Tongue (tissue), 2 donors: ENCODE results near the gene MCC. TPM values are rescaled to one million over a fixed set of nuclear protein-coding genes. Genes with fewer than 3 reads are reported as not detected.
A peak's percentile ranks its signal among the peaks of the same experiment; 100 is the strongest.
"Not testable (repeated sequence)": the region's sequence is repeated elsewhere in the genome, so short reads cannot be mapped to it uniquely, and the experiment has no call there.

ENCODE experiments used
- DNase-seq: peaks from one replicate; pipeline ENCODE4 v3.0.0-alpha.2; 2015
- total RNA-seq: library from RNA; depleted of rRNA; stranded (reverse); fragments of >200 nt; gene quantifications from one replicate; pipeline ENCODE4 v1.2.3, GENCODE V29; 2014

Gene MCC
- total RNA-seq, 1 donor from 2014 or later: 51.2 TPM

- DNase-seq: no peak
These were observed 66.6 kb downstream of the MCC start for GRCh38 chr5:113421693-113422092.

- DNase-seq: no peak
These were observed 82.7 kb downstream of the MCC start for GRCh38 chr5:113405530-113405929.

GRCh38 chr5:113404269-113404668 lies 84.0 kb downstream of the MCC start:
- no peak for DNase-seq

GRCh38 chr5:113397986-113398385 lies 90.3 kb downstream of the MCC start:
- DNase-seq: not testable (repeated sequence)

GRCh38 chr5:113397046-113397445 lies 91.2 kb downstream of the MCC start:
- no peak for DNase-seq

- no peak for DNase-seq
These were observed 93.6 kb downstream of the MCC start for GRCh38 chr5:113394658-113395057.

GRCh38 chr5:113390224-113390623 lies 98.0 kb downstream of the MCC start:
- DNase-seq: no peak

GRCh38 chr5:113389116-113389515 lies 99.1 kb downstream of the MCC start:
- no peak for DNase-seq

GRCh38 chr5:113387844-113388243 lies 100.4 kb downstream of the MCC start:
- DNase-seq: no peak

- DNase-seq: no peak
These were observed 103.4 kb downstream of the MCC start for GRCh38 chr5:113384782-113385285.

- no peak for DNase-seq
These were observed 105.5 kb downstream of the MCC start for GRCh38 chr5:113382731-113383130.

GRCh38 chr5:113381791-113382190 lies 106.5 kb downstream of the MCC start:
- DNase-seq: no peak

- no peak for DNase-seq
These were observed 107.4 kb downstream of the MCC start for GRCh38 chr5:113380807-113381326.

- DNase-seq: peak; percentile 32
These were observed 108.1 kb downstream of the MCC start for GRCh38 chr5:113379936-113380806.

- peak; percentile 79 for DNase-seq
These were observed 109.2 kb downstream of the MCC start for GRCh38 chr5:113378959-113379541.

- no peak for DNase-seq
These were observed 109.7 kb downstream of the MCC start for GRCh38 chr5:113378514-113378913.

GRCh38 chr5:113378081-113378480 lies 110.2 kb downstream of the MCC start:
- DNase-seq: no peak

- no peak for DNase-seq
These were observed 111.6 kb downstream of the MCC start for GRCh38 chr5:113376640-113377039.

GRCh38 chr5:113375480-113376060 lies 112.7 kb downstream of the MCC start:
- DNase-seq: no peak

GRCh38 chr5:113373426-113373825 lies 114.8 kb downstream of the MCC start:
- DNase-seq: no peak

- DNase-seq: peak; percentile 62
These were observed 116.5 kb downstream of the MCC start for GRCh38 chr5:113371721-113372196.

- no peak for DNase-seq
These were observed 120.7 kb downstream of the MCC start for GRCh38 chr5:113367586-113367985.

GRCh38 chr5:113364466-113364865 lies 123.8 kb downstream of the MCC start:
- no peak for DNase-seq
